Activated naive CD4-positive, alpha-beta T cell treated with anti-CD3 and anti-CD28 coated beads for 36 hours (primary cell): ENCODE data around the gene TEX44. TPM values are rescaled to one million over a fixed set of nuclear protein-coding genes. Genes with fewer than 3 reads are reported as not detected.
"Not testable (repeated sequence)": the region's sequence is repeated elsewhere in the genome, so short reads cannot be mapped to it uniquely, and the experiment has no call there.

Experiments
- CTCF ChIA-PET: fragments of 350-600 bp; sonication (Branson Sonifier 250); formaldehyde crosslinking; loops from one replicate; lab custom pipeline; 2021; ENCODE audit warnings: antibody characterized with exemption; lab: Charles Lee
- DNase-seq: peaks from one replicate; pipeline ENCODE4 v3.0.0-alpha.2; 2020
- H3K27ac Mint-ChIP-seq: one replicate; pipeline ENCODE4 v1.8.0; 2021; ENCODE audit warnings: mild to moderate bottlenecking, mixed read lengths
- H3K27me3 Mint-ChIP-seq: one replicate; pipeline ENCODE4 v1.8.0; 2021; ENCODE audit warnings: low read depth, mixed read lengths
- H3K36me3 Mint-ChIP-seq: one replicate; pipeline ENCODE4 v1.8.0; 2021; ENCODE audit warnings: low read depth, mixed read lengths
- H3K4me1 Mint-ChIP-seq: one replicate; pipeline ENCODE4 v1.8.0; 2021; ENCODE audit warnings: low read depth, mixed read lengths
- H3K4me3 Mint-ChIP-seq: one replicate; pipeline ENCODE4 v1.8.0; 2021; ENCODE audit warnings: mild to moderate bottlenecking, moderate library complexity, mixed read lengths
- H3K9me3 Mint-ChIP-seq: one replicate; pipeline ENCODE4 v1.8.0; 2021; ENCODE audit warnings: mixed read lengths
- intact Hi-C: fragments of 100-400 bp; cut with micrococcal nuclease; formaldehyde crosslinking; loops from one replicate; pipeline ENCODE4 v1.15.1; 2023
- total RNA-seq, 2 experiments: library from RNA; stranded (reverse); gene quantifications; one replicate each; pipeline ENCODE4 v1.2.3, GENCODE V29; 2021

The TEX44 gene
- not detected for total RNA-seq

GRCh38 chr2:231592636-231593145 lies at the start of gene TEX44:
TEX44 (plus strand) TSS chr2:231592864; CDS start chr2:231592952, 88 bp downstream.
- DNase-seq: no peak
- intact Hi-C loops: no loop called here
- CTCF ChIA-PET: interaction anchor here (2.0 kb wide), 1 partner anchor 9 kb away, joined by 10 read pairs; no protein-coding TSS in a partner anchor
- H3K4me1 Mint-ChIP-seq: no peaks in the 10 kb centered on the region
- H3K27ac Mint-ChIP-seq: no peak within 1 kb of the TSS
- no peaks in the 10 kb centered on the region for H3K36me3 Mint-ChIP-seq
- no peaks in the 10 kb centered on the region for H3K9me3 Mint-ChIP-seq
- H3K4me3 Mint-ChIP-seq: no peak within 1 kb of the TSS
- no peaks in the 10 kb centered on the region for H3K27me3 Mint-ChIP-seq

DNA sequence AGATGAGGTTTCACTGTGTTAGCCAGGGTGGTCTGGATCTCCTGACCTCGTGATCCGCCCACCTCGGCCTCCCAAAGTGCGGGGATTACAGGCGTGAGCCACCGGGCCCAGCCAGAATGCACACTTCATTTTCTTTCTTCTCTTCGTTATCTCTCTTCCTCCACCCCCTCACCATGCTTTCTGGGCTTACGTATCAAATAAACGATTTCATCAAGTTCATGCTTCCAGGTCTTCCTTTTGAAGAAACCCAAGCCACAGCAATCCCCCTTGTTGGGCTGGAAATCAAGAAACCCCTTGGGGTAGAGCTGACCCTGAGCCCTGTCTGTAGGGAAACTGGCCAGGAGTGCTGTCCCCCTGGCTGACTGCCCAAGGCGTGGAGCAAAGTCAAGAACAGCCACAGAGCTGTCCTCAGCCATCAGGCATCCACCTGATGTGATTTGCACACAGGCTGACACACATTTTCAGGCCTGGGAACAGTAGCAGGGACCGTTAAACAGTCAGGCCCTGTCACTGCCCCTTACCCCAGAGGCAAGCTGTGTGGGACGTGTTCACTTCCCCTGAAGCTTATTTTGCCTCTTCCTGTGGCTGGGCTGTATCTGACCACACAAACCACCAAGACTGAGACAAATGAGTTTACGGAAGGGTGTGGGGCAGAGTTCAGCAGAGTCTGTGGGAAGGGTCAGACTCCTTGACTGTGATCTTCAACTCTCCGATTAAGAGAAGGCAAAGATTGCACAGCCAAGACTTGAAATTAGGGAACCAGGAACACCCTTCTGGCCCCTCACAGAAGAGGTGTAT lies 47.4 kb upstream of the TEX44 start:
- Mint-ChIP-seq H3K4me1 (peaks cover 20% of the 10 kb centered on the region), H3K9me3 (peaks cover 9% of the 10 kb centered on the region), H3K27me3 (no peaks in the 10 kb centered on the region), H3K4me3 (no peak overlapping the region), H3K36me3 (peaks cover 1% of the 10 kb centered on the region), H3K27ac (peak overlapping the region; percentile 18)
- peak; percentile 65 for DNase-seq
- intact Hi-C loops: no loop called here
- CTCF ChIA-PET: interaction anchor here (0.6 to 1.8 kb wide), 5 partner anchors 11 to 172 kb away, joined by 3 to 5 read pairs (median 4); no protein-coding TSS in a partner anchor

GRCh38 chr2:231546014-231546715 lies 46.5 kb upstream of the TEX44 start:
- Mint-ChIP-seq H3K4me3 (no peak overlapping the region), H3K27ac (no peak overlapping the region), H3K27me3 (no peaks in the 10 kb centered on the region), H3K4me1 (peaks cover 20% of the 10 kb centered on the region), H3K36me3 (peaks cover 1% of the 10 kb centered on the region), H3K9me3 (peaks cover 9% of the 10 kb centered on the region)
- CTCF ChIA-PET: interaction anchor here (0.6 to 1.8 kb wide), 5 partner anchors 10 to 171 kb away, joined by 3 to 5 read pairs (median 4); partner anchors contain the start of gene NMUR1
- DNase-seq: no peak
- intact Hi-C loops: no loop called here

DNA sequence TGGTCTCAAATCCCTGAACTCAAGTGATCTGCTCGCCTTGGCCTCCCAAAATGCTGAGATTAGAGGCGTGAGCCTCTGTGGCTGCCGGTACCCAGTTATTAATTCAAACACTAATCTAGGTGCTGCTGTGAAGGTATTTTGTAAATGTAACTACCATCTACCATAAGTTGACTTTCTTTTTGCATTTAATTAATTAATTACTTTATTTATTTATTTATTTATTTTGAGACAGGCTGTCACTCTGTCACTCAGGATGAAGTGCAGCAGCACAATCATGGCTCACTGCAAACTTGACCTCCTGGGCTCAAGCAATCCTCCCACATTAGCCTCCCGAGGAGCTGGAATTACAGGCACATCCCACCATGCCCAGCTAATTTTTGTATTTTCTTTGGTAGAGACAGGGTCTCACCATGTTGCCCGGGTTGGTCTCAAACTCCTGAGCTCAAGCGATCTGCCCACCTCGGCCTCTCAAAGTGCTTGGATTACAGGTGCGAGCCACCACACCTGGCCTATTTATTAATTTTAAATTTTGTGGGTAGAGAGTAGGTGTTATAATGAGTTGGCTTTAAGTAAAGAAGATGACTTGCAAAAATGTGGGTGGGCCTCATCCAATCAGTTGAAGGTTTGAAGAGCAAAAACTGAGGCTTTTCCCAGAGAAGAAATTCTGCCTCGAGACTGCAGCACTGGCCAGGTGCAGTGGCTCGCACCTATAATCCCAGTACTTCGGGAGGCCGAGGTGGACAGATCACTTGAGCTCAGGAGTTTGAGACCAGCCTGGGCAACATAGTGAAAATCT lies 45.2 kb upstream of the TEX44 start:
- Mint-ChIP-seq H3K4me1 (peaks cover 20% of the 10 kb centered on the region), H3K4me3 (no peak overlapping the region), H3K9me3 (peaks cover 7% of the 10 kb centered on the region), H3K36me3 (peaks cover 1% of the 10 kb centered on the region), H3K27me3 (no peaks in the 10 kb centered on the region), H3K27ac (no peak overlapping the region)
- intact Hi-C loops: no loop called here
- CTCF ChIA-PET: interaction anchor here (0.6 to 1.1 kb wide), 2 partner anchors 17 to 279 kb away, joined by 3 read pairs; no protein-coding TSS in a partner anchor
- no peak for DNase-seq

GRCh38 chr2:231548752-231549151 lies 43.9 kb upstream of the TEX44 start:
- CTCF ChIA-PET: interaction anchor here (1.1 kb wide), 2 partner anchors 17 to 18 kb away, joined by 3 to 7 read pairs; no protein-coding TSS in a partner anchor
- no peak overlapping the region for H3K4me3 Mint-ChIP-seq
- H3K27me3 Mint-ChIP-seq: no peaks in the 10 kb centered on the region
- peaks cover 3% of the 10 kb centered on the region for H3K36me3 Mint-ChIP-seq
- no peak for DNase-seq
- H3K27ac Mint-ChIP-seq: no peak overlapping the region
- H3K4me1 Mint-ChIP-seq: peaks cover 20% of the 10 kb centered on the region
- intact Hi-C loops: no loop called here
- peaks cover 11% of the 10 kb centered on the region for H3K9me3 Mint-ChIP-seq

GRCh38 chr2:231549446-231550239 lies 43.0 kb upstream of the TEX44 start:
- Mint-ChIP-seq H3K27me3 (no peaks in the 10 kb centered on the region), H3K36me3 (peaks cover 3% of the 10 kb centered on the region), H3K9me3 (peaks cover 11% of the 10 kb centered on the region), H3K27ac (no peak overlapping the region), H3K4me3 (no peak overlapping the region), H3K4me1 (peaks cover 20% of the 10 kb centered on the region)
- DNase-seq: no peak
- intact Hi-C loops: no loop called here
- CTCF ChIA-PET: interaction anchor here (1.1 kb wide), 1 partner anchor 18 kb away, joined by 7 read pairs; no protein-coding TSS in a partner anchor

DNA sequence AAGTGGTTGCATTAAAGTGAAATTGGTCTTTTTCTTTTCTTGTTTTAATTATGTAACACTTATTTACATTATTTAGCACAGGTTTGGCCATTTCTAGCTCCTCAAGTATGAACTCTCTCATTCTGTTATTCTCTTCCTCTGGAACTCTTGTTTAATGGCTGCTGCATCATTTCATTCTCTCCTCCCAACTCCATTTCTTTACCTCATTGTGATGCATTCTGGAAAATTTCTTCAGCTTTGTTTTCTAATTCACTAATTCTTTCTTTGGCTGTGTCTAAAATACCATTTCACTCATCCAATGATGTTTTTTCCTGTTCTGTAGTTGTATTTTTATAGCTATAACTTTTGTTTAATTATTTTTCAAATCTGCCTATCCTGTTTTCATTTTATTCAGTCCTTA lies 39.9 kb upstream of the TEX44 start:
- intact Hi-C loops: no loop called here
- H3K27ac Mint-ChIP-seq: no peak overlapping the region
- DNase-seq: no peak

DNA sequence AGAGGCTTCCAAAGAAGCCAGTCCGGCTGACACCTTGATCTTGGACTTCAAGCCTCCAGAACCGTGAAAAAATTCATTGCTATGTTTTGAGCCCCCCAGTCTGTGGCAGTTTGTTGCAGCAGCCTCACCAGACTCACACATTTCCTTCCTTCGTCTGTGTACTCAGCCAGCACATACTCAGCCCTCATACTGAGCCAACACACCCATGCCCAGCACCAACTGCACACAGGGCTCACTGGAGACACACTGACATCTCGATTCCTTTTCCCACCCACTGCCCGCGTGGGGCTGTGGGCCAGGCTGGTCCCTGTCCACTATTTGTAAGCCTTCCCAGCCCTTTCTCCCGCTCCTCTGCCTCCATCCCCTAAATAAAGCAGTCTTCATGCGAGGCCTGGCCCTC lies 38.3 kb upstream of the TEX44 start:
- no peaks in the 10 kb centered on the region for H3K27me3 Mint-ChIP-seq
- H3K27ac Mint-ChIP-seq: no peak overlapping the region
- H3K4me3 Mint-ChIP-seq: no peak overlapping the region
- intact Hi-C loops: no loop called here
- peaks cover 6% of the 10 kb centered on the region for H3K4me1 Mint-ChIP-seq
- H3K9me3 Mint-ChIP-seq: peaks cover 9% of the 10 kb centered on the region
- peaks cover 2% of the 10 kb centered on the region for H3K36me3 Mint-ChIP-seq
- CTCF ChIA-PET: interaction anchor here (1.2 to 2.8 kb wide), 3 partner anchors 21 to 71 kb away, joined by 4 to 11 read pairs (median 8); no protein-coding TSS in a partner anchor
- DNase-seq: no peak

More for the DNA sequence above, 39.9 kb upstream of the TEX44 start:
- Mint-ChIP-seq H3K9me3 (peaks cover 9% of the 10 kb centered on the region), H3K27me3 (no peaks in the 10 kb centered on the region), H3K4me1 (peaks cover 7% of the 10 kb centered on the region), H3K4me3 (no peak overlapping the region), H3K36me3 (peaks cover 2% of the 10 kb centered on the region)
- CTCF ChIA-PET: interaction anchor here (0.6 to 2.3 kb wide), 8 partner anchors 9 to 131 kb away, joined by 3 to 8 read pairs (median 4); no protein-coding TSS in a partner anchor

GRCh38 chr2:231554748-231555545 lies 37.7 kb upstream of the TEX44 start:
- Mint-ChIP-seq H3K27ac (no peak overlapping the region), H3K9me3 (peaks cover 9% of the 10 kb centered on the region), H3K27me3 (no peaks in the 10 kb centered on the region), H3K36me3 (peaks cover 2% of the 10 kb centered on the region), H3K4me3 (no peak overlapping the region), H3K4me1 (peaks cover 4% of the 10 kb centered on the region)
- CTCF ChIA-PET: interaction anchor here (0.7 to 2.8 kb wide), 7 partner anchors 9 to 72 kb away, joined by 3 to 11 read pairs (median 4); partner anchors contain the start of gene NMUR1
- no peak for DNase-seq
- intact Hi-C loops: loop anchor here (5.0 kb wide), 1 partner anchor 143 kb away; no protein-coding TSS in a partner anchor

DNA sequence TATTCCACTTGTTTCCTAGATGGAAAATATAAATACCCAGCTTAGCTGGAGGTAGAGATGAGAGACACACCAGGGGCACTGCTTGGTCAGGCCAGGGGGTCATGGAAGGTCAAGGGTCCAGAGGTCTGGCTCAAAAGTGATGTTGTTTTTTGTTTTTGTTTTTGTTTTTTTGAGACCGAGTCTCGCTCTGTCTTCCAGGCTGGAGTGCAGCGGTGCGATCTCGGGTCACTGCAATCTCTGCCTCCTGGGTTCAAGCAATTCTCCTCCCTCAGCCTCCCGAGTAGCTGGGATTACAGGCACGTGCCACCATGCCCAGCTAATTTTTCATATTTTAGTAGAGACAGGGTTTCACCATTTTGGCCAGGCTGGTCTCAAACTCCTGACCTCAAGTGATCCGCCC lies 36.2 kb upstream of the TEX44 start:
- not testable (repeated sequence) for H3K27me3 Mint-ChIP-seq, H3K27ac Mint-ChIP-seq, H3K4me3 Mint-ChIP-seq, DNase-seq, H3K4me1 Mint-ChIP-seq, H3K36me3 Mint-ChIP-seq, H3K9me3 Mint-ChIP-seq
- intact Hi-C loops: loop anchor here (5.0 kb wide), 1 partner anchor 144 kb away; no protein-coding TSS in a partner anchor
- CTCF ChIA-PET: interaction anchor here (0.8 to 2.8 kb wide), 6 partner anchors 11 to 108 kb away, joined by 3 to 11 read pairs (median 6); partner anchors contain the start of gene NMUR1
